UCSD-AML1 (cell line): ENCODE results near the gene MYOM3.

ENCODE experiments used
- DNase-seq: peaks from one replicate; lab custom pipeline; 2025; ENCODE audit not compliant: unreplicated experiment; lab: John Stamatoyannopoulos, UW

Gene MYOM3

DNA sequence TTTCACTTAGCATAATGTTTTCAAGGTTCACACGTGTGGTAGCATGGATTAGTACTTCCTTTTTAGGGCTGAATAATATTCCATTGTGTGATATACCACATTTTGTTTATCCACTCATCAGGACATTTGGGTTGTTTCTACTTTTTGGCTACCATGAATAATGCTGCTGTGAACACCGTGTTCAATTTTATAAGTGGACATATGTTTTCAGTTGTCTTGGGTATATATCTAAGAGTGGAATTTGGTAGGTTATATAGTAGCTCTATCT, 27.2 kb upstream of the MYOM3 start:
- no peak for DNase-seq

DNA sequence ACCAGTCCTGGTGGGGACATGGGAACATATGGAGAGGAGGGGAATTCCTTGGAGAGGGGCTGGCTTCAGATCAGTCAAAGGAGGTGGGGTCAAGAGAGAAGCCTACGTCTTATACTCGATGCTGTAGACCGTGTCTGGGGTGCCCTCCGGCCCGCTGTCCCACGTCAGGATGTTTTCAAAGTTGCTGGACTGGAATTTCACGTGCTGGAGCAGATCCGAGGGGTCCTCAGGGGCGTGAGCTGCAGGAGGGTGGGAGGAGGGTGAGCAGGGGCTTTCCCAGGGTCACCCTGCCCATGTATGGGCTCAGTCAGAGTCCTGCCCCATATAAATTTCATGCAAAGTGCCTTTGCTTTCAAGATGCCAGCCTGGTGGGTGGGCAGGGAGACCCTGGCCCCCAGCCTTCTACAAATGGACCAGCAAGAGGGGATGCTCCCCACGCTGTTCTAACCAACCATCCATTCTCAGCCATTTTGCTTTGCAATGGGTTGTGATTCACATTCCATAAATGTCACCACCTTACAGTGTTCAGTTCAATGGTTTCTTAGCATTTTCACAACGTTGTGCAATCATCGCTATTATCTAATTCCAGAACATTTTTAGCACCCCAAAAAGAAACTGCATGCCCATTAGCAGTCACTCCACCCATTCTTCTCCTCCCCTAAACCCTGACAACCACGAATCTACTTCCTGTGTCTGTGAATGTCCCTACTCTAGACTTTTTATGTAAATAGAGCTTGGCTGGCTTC, 26.7 kb upstream of the MYOM3 start:
- no peak for DNase-seq

DNA sequence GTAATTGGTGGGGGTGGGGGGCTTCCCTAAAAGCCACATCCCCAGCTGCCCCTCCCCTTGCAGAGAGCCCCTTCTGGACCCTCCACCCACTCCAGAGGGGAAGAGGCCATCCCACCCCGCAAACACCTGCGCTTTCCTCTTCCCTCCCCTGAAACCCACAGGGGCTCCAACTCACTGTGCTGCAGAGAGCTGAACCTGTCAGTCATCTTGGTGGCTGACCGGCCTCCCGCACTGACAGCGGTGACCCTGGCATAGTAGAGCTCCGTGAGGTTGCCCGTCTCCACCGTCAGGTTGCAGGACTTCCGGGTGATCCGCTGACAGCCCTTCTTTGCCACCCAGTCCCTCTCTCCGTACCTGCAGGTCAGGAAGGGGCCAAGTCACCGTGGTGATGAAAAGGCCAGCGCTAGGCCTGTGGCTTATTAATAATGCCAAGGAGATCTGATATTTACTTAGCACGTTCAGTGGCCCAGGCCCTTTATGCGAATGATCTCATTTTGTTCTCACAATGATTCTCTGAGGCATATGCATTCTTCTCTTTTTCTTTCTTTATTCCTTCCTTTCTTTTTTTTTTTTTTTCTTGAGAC, 25.1 kb upstream of the MYOM3 start:
- DNase-seq = no peak

DNA sequence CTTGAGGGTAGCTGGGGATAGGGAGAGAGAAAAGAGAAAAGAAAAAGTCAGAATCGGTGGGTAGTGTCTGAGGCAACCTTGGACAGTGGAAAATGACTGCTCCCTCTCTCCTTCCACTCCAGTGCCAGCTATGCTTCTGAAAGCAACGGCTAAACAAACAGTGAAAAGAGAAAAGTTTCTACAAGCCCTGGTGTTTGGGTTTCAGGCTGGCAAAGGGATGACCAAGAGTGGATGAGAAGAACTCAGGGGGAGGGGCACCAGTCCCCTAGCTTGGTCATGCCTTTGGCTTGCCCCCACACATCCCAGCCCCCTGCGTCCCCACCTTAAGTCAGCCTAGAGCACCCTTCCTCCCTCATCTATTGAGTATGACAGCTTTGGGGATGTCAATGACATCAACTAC, 22.4 kb upstream of the MYOM3 start:
- DNase-seq = no peak

DNA sequence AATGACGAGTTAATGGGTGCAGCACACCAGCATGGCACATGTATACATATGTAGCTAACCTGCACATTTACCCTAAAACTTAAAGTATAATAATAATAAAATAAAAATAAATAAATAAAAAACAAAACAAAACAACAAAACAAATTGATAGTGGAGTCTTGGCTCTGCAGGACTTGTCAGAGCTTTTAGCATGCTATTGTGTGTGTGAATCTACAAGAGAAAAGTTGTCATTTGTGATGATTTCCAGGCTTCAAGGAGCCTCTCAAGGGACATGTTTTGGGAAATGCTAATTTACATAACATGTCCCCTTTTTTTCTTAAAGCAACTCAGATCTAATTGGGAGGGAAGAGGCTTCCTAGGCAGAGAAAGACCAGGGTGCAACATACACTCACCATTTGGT, 21.9 kb upstream of the MYOM3 start:
- no peak for DNase-seq

DNA sequence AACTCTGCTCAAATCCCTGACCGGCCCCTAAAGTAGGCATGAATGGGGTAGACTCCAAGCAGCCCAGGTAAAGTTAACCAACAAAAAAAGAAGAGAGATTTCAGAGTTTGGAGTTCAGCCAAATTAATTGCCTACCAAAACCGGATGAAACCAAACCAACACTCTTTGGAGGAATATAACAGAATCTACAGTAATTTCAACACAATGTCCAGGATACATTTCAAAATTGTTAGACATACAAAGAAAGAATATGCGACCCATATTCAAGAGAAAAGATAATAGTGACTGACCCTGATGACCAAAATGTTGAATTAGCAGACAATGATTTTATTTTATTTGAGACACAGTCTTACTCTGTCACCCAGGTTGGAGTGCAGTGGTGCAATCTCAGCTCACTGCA, 18.4 kb upstream of the MYOM3 start:
- no peak for DNase-seq

DNA sequence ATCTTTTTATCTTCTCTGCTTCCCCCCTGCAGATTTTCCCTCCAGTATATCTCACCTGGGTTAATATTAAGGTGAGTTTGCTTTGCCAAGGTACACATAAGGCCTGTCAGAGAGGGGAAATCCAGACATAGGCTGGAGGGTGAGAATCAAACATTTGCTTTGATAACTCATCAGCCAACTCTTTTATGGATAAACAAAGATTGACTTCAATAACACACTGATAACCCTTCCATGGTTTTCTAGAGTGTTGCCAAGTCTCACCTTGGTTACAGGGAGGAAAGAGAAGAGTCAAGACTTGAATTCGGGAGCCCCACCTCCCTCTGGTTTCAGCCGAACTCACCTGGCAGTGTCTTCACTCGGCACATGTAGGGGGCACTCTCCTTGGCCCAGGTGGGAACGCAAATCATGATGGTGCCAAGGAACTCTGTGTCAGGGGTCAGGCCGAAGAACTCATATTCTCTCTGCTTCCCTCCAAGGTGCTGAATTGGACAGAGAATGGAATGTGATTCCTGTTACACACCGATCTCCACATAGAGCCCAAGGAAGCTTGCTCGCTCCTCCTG, 15.9 kb upstream of the MYOM3 start:
- no peak for DNase-seq

DNA sequence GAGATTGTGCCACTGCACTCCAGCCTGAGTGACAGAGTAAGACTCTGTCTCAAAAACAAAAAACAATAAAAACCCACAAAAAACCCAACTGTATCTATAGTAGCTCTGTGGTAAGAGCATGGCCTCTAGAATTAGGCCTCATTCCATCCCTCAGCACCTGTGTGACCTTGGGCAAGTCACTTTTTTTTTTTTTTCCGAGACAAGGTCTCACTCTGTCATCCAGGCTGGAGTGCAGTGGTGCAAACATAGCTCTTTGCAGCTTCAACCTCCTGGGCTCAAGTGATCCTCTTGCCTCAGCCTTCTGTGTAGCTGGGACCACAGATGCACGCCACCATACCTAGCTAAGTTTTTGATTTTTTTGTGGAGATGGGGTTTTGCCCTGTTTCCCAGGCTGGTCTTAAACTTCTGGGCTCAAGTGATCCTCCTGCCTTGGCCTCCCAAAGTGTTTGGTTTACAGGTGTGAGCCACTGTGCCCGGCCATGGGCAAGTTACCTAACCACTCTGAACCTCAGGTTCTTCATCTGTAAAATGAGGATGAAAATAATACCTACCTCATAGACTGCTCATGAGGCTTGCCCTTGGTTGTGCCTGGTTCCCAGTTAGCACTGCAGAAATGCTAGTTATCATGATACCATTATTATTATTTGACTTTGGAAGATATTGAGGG, 15.3 kb upstream of the MYOM3 start:
- no peak for DNase-seq

DNA sequence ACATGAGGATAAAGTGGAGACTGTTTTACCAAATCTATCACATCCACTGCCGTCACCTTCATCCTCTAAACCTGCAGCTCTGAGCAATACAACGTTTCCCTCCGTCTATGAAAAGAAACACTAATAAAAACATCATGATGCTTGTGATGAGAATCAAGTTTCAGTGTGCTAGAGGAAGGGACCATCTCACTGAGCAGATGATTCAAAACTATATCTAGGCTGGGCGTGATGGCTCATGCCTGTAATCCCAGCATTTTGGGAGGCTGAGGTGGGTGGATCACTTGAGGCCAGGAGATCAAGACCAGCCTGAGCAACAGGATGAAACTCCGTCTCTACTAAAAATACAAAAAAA, 14.7 kb upstream of the MYOM3 start:
- no peak for DNase-seq

DNA sequence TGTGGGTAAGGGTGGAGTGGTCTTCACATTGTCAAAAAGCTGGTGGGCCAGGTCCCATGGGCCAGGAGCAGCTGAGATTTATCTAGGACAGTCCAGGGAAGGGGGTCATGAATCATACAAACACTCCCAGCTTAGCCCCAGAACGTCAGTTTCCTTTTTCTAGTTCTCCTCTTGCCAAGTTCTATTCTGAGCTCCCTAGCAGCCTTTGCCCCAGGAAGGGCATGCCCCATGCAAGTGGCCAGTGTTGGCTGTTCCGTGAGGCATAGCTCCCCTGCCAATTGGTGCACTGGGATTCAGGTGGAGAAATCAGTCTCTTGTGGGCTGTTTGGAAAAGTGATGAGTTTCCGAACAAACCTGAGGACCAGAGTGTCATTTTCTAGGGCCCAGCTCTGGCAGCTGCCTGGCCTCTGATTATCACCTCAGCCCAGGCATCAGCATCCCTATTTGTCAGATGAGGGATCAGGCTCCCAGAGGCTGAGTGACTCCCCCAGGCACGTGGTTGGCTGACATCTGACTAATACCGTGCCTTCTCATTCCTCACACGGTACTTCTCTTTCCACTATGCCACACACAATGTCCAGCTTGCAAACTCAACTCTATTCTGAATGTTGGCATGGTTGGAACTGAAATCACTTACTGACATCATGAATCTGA, 14.2 kb upstream of the MYOM3 start:
- no peak for DNase-seq

DNA sequence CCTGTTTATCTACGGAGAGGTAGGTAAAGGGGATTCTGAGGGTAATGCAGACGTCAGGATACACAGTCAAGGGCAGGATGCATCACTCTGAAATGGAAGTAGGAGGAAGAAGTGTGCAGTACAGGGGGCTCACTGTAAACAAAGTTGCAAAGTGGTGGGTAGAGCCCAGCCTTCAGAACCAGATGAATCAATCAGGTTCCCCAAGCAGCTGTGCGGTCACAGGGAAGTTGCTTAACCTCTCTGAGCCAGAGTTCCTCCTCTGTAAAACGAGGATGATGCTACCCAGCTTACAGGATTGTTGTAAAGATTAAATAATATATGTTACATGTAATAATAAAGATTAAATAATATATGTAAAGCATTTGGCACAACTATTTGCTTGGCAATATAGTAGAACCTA, 13.5 kb upstream of the MYOM3 start:
- no peak for DNase-seq

DNA sequence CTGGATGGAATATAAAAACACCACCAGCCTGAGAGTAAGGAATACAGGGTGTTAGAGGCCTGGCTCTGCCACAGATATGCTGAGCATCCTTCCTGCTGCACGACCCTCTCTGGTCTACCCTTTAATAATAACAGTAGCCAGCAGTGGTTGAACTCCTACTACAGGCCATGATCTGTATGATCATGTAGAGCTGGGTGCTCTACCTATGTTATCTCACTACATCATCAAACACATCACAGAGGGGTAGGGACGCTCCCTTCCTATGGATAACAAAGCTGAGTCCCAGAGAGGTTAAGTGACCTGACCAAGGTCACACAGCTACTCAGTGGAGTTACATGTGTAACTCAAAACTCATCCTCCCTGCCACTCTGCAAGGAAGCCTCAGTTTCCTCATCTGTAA, 13.0 kb upstream of the MYOM3 start:
- DNase-seq = no peak

DNA sequence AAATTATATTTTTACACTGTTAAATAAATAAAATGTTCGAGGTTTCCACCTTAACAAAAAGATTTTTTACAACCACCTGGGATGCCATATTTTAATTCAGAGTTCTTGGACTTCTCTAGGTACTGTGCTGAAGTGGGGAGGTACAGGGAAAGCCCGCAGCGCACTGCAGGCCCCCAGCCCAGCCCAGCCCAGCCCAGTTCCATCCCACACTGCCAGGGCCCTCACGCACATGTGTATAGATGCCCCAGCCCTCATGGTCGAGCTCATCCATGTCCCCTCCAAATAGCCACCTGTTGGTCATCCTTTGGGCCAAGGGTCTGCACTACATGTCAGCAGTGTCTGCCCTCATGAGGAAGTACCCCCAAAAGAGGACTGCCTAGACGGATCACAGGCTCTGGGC, 11.7 kb upstream of the MYOM3 start:
- DNase-seq = no peak

DNA sequence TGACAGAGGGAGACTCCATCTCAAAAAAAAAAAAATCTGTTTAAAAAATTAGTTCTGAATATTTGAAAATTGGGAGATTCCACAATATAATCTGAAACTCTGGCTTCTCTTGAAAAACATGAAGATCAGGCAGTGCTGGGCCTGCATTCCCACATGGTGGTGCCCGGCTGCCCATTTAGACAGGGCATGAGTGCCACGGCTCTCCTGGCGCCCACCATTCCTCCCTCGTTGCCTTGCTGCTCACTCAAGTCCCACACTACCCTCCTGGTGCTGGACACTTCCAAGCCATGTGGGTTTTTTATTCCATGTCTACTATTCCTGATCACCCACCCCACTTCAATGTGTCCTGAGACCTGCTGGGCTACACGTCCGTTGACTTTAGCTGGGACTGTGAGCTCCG, 10.8 kb upstream of the MYOM3 start:
- no peak for DNase-seq

DNA sequence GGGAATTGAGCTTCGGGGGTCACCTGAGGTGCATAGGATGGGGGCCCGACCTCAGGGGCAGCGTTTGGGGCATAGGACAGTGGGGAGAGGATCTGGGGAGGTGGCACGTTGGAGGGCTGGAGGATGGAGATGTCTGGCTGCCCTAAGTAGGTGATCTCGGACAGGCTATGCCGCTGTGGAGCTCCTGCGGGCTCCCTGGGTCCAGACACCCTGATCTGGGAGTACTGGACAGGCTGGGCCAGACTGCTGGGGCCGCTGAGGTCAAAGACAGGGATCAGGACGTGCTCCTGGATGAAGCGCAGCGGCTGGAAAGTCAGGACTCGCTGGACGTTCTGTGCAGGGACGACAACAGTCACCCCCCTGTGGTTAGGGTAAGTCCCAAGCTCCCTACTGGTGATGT, 9.5 kb upstream of the MYOM3 start:
- DNase-seq = no peak

DNA sequence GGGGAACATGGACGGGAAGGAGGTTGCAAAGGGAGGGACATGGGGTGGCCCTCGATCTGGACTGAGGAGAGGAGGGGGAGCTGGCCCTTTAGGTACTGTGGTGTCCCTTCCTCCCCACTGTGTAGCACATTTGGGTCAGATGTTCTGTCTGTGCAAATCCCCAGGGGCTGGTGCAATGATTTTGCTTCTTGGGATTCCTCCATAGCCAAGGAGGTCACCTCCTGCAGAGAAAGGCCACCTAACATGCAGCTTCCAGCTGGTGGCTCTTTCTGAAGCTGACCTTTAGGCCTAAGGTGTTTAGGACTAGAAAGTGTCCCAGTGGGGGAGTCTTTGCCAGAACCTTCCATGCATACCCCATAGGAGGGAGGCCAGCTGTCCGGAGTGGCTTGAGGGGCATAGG, 9.0 kb upstream of the MYOM3 start:
- DNase-seq = no peak

DNA sequence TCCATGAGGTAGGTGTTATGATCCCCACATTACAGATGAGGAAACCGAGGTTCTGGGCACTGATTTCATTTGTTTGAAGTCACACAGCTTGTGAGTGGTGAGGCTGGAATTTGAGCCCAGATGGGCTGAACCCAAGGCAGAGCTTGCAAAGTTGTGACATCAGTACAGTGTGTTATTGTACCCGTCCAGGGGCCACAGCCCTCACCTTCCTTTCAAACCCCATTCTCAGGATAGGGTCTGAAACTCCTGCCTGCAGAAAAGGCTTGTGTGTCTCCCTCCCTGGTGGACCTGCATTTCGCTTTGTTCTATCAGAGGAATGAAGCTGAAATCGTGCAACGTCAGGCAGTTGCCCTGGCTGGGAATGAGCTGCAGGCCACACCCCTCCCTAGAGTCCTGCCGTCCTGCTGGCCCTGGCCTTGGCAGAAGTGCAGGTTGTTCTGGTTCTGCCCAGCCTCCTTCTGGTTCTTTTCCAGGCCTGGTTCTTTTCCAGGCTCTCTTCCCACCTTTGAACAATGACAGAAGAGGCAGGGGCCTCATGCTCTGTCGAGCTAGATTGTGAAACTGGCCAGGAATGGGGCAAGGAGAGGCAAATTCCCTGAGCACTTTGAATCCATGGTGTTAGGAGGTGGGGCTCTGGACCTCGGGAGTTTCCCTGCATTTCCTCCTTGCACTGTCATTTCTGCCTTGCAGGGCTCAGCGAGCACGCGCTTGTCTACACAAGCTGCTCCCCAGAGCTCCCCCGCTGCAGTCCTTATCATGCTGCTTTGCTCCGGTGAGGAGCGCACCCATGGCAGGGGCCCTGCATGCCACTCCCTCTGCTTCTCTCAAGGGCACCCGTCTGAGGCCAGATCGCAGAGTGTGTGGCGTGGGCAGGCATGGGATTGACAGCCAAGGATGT, 8.2 kb upstream of the MYOM3 start:
- no peak for DNase-seq

DNA sequence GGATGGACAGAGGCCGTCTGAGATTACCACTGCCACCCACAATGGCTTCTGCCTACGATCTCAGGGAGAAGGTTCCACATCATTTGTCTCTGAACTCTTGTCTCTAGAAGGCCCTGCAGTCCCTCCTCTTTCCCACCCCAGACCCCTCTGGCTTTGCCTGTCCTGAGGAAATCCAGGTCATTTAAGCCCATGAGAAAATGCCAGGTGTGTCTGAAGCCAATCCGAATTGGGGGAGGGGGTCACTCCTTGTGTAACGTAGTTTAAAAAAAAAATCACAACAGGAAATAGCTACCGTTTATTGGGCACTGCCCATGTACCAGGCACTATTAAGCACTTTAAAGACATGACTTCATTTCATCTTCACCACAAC, 7.5 kb upstream of the MYOM3 start:
- no peak for DNase-seq

DNA sequence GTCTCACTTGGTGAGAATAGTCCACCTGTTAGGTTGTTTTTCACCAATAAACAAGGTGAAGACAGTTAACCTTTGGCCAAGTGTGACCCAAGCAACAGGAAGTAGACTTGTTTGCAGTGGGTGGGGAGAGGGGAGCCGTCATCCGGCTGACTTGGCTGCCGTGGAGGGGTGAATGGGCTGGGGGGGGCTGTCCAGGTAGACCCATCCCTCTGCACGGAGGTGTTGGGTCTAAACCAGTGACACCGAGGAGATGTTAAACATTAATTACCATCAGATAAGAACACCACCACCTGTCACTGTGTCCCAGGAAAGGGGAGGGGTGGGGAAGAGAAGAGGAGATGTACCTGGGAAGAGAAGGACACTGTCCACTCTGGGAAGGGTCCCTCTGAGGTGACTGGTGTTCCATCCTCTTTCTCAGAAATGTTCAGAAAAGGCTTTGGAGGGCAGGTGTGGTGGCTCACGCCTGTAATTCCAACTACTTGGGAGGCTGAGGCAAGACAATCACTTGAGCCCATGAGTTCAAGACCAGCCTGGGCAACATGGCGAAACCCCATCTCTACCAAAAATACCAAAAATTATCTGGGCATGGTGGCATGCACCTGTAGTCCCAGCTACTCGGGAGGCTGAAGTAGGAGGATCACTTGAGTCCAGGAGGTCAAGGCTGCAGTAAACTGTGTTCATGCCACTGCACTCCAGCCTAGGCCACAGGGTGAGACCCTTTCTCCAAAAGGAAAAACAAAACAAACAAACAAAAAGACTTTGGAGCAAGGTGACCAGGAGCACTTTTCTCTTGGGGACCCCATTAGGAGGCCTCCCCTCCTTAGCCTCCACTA, 6.7 kb upstream of the MYOM3 start:
- DNase-seq = no peak

DNA sequence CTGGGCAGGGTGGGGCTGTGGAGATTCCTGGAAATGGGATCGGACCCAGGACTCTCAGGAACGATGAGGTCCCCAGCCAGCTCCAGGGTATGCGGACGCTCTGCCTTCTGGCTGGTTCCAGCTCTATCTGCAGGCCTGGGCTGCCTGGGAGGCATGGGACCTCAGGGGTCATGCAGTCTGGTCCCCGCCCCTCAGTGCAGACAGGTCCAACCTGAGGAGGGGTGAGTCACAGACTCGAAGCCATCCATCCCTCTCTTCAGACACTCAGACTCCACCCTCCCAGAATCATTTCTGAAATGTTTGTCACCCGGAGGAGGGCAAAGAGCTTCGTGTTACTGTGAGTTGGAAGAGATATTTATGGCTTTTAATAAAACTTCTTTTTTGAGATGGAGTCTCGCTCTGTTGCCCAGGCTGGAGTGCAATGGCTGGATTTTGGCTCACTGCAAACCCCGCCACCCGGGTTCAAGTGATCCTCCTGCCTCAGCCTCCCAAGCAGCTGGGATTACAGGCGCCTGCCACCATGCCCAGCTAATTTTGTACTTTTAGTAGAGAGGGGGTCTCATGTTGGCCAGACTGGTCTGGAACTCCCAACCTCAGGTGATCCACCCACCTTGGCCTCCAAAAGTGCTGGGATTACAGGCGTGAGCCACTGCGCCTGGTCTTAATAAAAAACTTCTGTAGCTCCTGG, 5.9 kb upstream of the MYOM3 start:
- no peak for DNase-seq
